ENCODE results near the gene ITGB7.

ITGB7 gene

DNA sequence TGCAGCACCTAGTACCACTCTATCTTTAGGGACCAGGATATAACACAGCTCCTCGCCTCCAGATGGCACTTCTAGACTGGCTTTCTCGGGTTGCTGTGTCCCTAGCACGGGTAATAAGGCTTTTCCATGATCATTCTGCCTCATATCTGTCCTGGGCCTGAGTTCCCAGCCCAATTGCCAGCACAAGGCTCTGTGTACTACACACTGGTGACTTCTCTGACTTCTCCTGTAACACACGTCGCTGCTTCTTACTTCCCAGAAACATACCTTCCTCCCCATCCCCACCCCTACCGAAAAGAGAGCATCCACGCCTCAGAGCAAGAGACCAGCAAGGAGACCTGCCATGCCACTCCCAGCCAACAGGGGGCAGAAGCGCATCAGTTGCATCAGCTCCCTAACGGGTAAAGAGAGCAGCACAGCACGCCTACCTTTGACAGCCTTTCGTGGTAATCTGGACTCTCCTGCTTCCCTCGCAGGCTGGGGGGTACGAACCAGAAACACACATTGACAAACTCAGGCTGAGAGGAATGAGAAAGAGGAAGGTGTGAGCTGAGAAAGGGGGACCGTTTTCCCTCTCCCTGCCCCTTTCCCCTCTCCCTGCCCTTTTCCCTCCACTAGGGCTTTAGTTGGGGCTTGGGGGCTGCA, 47.7 kb downstream of the ITGB7 start:
- peak overlapping the region; percentile 82 to 90 for H3K27ac ChIP-seq
- H3K4me3 ChIP-seq, result no peak overlapping the region
- DNase-seq (ENCODE audit: low spot score), result peak; percentile 87
- TF ChIP-seq, protein P1, sequence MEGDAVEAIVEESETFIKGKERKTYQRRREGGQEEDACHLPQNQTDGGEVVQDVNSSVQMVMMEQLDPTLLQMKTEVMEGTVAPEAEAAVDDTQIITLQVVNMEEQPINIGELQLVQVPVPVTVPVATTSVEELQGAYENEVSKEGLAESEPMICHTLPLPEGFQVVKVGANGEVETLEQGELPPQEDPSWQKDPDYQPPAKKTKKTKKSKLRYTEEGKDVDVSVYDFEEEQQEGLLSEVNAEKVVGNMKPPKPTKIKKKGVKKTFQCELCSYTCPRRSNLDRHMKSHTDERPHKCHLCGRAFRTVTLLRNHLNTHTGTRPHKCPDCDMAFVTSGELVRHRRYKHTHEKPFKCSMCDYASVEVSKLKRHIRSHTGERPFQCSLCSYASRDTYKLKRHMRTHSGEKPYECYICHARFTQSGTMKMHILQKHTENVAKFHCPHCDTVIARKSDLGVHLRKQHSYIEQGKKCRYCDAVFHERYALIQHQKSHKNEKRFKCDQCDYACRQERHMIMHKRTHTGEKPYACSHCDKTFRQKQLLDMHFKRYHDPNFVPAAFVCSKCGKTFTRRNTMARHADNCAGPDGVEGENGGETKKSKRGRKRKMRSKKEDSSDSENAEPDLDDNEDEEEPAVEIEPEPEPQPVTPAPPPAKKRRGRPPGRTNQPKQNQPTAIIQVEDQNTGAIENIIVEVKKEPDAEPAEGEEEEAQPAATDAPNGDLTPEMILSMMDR (IDR thresholded peaks at IDR 0.05), result peak; percentile 98

DNA sequence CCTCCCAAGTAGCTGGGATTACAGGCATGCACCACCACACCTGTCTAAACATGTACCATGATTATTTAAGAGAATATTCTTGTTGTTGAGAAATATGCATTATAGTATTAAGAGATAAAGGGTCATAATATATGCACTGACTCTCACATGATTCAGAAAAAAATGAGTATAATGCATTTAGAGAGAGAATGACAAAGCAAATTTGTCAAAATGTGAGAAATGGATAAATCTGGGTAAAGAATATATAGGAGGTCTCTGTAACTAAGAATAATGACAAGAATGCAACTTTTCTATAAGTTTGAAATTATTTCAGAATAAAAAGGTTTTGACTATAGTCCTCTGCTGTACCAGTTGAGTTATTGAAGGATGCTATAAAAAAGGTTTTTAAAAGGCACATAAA, 54.7 kb downstream of the ITGB7 start:
- TF ChIP-seq, protein P1 (IDR thresholded peaks at IDR 0.05), result no peak
- no peak for DNase-seq (ENCODE audit: low spot score)
- no peak overlapping the region for H3K27ac ChIP-seq
- H3K4me3 ChIP-seq, result no peak overlapping the region

DNA sequence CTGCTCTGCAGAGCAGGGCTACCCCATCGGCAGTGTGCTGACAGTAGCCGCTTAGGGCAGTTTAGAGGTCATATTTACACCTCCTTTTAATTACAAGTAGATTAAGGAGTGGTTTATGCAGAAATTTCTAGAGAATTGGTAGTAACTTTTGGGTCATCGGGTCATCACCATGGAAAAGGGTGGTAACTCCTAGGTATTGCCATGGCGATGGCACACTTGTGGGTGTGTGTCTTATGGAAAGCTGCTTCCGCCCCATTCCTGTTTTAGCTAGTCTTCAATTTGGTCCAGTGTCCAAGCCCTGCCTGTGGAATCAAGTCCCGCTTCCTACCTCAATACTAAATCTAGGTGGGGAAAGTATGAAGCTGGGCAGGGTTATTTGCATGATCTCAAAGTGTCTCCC, 56.0 kb downstream of the ITGB7 start:
- no peak for DNase-seq (ENCODE audit: low spot score)
- H3K4me3 ChIP-seq, result no peak overlapping the region
- TF ChIP-seq, protein P1 (IDR thresholded peaks at IDR 0.05), result no peak
- no peak overlapping the region for H3K27ac ChIP-seq

DNA sequence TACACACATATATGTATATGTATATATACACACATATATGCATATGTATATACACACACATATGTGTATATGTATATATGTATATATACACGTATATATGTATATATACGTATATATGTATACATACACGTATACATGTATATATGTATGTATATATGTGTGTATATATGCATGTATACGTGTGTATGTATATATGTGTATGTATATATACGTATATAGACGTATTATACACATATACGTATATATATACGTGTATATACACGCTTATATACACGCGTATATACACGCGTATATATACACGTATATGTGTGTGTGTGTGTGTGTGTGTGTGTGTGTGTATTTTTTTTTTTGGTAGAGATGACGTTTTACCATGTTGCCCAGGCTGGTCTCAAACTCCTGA, 59.4 kb downstream of the ITGB7 start:
- no peak for DNase-seq (ENCODE audit: low spot score)
- no peak overlapping the region for H3K27ac ChIP-seq
- TF ChIP-seq, protein P1 (IDR thresholded peaks at IDR 0.05), result no peak
- no peak overlapping the region for H3K4me3 ChIP-seq

DNA sequence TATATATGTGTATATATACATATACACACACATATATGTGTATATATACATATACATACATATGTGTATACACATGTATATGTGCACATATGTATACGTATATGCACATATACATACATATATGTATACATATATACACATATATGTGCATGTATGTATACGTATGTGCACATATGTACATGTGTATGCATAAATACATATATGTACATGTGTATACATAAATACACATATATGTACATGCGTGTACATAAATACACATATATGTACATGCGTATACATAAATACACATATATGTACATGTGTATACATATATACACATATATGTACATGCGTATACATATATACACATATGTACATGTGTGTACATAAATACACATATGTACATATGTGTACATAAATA, 59.9 kb downstream of the ITGB7 start:
- DNase-seq (ENCODE audit: low spot score), result no peak
- Histone ChIP-seq H3K27ac (no peak overlapping the region), H3K4me3 (no peak overlapping the region)
- TF ChIP-seq, protein P1 (IDR thresholded peaks at IDR 0.05), result no peak

DNA sequence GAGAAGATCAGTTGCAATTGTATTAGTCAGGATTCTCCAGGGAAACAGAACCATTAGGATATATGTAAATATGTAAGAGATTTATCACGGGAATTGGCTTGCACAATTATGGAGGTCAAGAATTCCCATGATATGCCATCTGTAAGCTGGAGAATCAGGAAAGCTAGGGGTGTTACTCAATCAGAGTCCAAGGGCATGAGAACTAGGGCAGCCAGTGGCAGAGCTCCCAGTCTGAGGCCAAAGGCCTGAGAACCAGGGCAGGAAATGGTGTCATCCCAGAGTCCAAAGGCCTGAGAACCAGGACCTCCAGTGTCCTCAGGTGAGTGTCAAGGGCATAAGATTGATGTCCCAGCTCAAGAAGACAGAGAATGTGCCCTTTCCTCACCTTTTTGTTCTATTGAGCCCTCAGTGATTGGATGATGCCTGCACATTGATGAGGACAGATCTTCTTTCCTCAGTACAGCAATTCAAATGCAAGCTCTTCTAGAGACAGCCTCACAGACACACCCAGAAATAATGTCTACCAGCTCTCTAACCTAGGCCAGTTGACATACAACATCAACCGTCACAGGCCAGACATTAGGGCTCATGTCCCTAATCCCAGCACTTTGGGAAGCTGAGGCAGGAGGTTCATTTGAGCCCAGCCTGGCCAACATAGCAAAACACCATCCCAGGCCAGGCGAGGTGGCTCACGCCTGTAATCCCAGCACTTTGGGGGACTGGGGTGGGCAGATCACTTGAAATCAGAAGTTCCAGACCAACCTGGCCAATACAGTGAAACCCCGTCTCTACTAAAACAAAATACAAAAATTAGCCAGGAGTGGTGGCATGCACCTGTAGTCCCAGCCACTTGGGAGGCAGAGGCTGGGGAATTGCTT, 61.4 kb downstream of the ITGB7 start:
- Histone ChIP-seq H3K27ac (no peak overlapping the region), H3K4me3 (no peak overlapping the region)
- DNase-seq (ENCODE audit: low spot score), result no peak
- TF ChIP-seq, protein P1 (IDR thresholded peaks at IDR 0.05), result no peak

DNA sequence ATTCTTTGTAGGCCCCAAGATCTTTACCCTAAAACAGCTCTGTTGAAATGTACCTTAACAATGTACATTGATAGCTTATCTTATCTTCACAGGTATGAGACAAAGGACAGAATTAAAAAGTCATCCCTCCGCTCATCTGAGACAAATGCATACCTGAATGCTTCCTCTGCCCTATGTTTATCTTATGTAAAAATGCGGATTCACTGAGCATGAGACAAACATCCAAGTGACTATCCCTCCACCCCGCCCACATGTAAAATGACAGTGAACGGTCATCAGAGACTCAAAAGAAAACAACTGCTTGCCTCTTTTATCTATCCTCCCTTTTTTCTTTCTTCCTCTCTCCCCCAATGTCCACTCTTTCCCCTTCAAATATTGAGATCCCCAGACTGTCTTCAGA, 63.7 kb downstream of the ITGB7 start:
- DNase-seq (ENCODE audit: low spot score), result no peak
- Histone ChIP-seq H3K4me3 (no peak overlapping the region), H3K27ac (no peak overlapping the region)
- TF ChIP-seq, protein P1 (IDR thresholded peaks at IDR 0.05), result no peak
